ENCODE results near the gene FGD5. TPM values are rescaled to one million over a fixed set of nuclear protein-coding genes. Genes with fewer than 3 reads are reported as not detected.

Gene FGD5
- total RNA-seq, 1 donor: under 0.01 TPM

DNA sequence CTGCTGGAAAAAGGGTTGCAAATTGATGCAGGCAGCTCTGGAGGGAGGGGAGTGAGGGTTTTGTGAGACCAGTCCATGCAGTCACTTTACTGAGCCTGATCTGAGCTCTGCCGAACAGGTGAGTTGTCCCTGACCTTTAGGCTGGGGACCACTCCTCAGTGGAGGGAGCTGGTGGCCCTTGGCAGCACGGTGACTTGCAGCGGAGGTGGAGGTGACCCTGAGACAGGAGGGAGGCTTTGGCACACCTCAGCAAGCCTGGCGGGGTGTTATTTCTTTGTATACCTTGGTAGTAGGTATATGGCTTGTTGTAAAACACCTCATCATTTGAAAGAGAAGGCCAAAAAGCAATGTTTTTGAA, 43.5 kb downstream of the FGD5 start:
- H3K4me3 ChIP-seq (ENCODE audit: low read depth, low read length): no peak overlapping the region
- DNase-seq (ENCODE audit: low read depth): no peak
- TF ChIP-seq, protein P1, sequence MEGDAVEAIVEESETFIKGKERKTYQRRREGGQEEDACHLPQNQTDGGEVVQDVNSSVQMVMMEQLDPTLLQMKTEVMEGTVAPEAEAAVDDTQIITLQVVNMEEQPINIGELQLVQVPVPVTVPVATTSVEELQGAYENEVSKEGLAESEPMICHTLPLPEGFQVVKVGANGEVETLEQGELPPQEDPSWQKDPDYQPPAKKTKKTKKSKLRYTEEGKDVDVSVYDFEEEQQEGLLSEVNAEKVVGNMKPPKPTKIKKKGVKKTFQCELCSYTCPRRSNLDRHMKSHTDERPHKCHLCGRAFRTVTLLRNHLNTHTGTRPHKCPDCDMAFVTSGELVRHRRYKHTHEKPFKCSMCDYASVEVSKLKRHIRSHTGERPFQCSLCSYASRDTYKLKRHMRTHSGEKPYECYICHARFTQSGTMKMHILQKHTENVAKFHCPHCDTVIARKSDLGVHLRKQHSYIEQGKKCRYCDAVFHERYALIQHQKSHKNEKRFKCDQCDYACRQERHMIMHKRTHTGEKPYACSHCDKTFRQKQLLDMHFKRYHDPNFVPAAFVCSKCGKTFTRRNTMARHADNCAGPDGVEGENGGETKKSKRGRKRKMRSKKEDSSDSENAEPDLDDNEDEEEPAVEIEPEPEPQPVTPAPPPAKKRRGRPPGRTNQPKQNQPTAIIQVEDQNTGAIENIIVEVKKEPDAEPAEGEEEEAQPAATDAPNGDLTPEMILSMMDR (IDR thresholded peaks at IDR 0.05; ENCODE audit: insufficient read depth, low read depth, low read length): no peak

DNA sequence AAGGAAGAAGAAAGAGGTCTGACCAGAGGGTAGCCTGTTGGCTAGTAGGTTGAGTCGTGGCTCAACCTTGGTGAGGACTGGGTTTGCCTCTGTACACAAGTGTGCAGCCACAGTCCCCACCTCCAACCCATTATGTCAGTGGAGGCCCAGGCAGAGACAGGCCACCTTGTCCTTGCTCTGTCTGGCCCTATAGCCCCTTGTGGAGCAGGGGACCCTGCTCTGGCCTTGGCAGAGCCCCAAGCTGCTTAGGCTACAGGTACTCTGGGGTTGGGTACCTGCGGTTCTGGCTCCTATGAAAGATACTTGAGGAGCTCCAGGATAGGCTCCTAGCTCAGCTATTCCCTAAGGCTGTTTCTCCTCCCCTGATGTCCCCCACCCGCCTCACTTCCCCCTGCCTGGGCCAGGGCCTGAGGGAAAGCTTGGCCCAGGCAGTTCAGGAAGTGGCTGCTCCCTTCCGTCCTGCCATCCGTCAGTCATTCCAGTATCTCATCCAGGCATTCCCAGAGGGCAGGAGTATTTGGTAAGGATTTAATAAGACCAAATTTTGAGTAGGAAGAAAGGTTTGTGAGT, 44.0 kb downstream of the FGD5 start:
- DNase-seq (ENCODE audit: low read depth): no peak
- TF ChIP-seq, protein P1 (IDR thresholded peaks at IDR 0.05; ENCODE audit: insufficient read depth, low read depth, low read length): no peak

DNA sequence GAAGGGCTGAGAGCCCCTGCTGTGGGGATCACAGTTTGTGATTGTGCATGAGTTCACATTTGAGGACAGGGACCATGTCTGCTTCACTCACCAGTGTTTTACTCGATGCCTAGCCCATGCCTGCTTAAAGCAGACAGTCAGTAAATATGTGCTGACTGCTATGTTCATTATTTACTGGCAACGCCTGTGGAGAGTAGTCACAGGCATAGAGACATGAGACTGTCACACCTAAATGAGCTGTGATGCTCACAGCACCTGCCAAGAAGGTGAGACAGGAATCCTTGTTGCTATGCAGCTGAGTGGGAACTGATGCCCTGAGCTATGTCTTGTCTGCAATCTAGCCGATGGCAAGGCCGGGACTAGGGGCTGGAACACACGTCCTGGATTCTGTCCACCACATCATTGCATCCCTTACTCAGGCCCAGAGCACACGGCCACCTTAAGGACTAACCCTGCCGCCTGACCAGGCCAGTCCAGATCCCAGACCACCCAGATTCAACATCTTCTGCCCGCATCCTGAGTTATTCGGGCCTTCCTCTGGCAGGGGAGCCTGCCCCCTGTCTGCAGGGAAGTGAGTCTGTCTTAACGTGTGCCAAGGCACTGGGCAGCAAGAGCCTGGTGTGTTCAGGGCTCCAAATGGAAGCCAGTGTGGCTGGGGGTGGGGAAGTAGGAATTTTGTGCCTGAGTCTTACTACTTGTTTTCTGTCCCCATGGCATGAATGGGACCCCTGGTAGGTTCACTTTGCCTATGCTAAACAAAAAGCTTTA, 44.8 kb downstream of the FGD5 start:
- DNase-seq (ENCODE audit: low read depth): no peak
- TF ChIP-seq, protein P1 (IDR thresholded peaks at IDR 0.05; ENCODE audit: insufficient read depth, low read depth, low read length): peak; percentile 23
- no peak overlapping the region for H3K4me3 ChIP-seq (ENCODE audit: low read depth, low read length)

More for the DNA sequence above, 44.0 kb downstream of the FGD5 start:
- no peak overlapping the region for H3K4me3 ChIP-seq (ENCODE audit: low read depth, low read length)

DNA sequence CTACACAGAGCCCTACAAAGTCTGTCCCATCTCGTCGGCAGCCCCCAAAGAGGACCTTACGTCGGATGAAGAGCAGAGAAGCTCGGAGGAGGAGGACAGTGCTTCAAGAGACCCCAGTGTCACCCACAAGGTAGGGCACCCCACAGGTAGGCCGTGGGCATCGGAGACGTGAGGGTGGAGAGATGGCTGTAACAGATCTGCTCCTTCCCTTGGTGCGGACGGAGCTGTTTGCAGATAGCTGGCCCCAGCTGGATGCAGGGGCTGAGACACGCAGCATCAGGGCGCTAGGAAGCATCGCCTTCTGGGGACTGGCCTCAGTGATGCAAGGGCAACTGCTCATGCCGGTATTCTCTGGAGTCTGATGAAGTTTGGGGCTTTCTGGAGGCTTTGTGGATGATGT, 45.4 kb downstream of the FGD5 start:
- H3K4me3 ChIP-seq (ENCODE audit: low read depth, low read length): no peak overlapping the region
- no peak for DNase-seq (ENCODE audit: low read depth)
- TF ChIP-seq, protein P1 (IDR thresholded peaks at IDR 0.05; ENCODE audit: insufficient read depth, low read depth, low read length): no peak

DNA sequence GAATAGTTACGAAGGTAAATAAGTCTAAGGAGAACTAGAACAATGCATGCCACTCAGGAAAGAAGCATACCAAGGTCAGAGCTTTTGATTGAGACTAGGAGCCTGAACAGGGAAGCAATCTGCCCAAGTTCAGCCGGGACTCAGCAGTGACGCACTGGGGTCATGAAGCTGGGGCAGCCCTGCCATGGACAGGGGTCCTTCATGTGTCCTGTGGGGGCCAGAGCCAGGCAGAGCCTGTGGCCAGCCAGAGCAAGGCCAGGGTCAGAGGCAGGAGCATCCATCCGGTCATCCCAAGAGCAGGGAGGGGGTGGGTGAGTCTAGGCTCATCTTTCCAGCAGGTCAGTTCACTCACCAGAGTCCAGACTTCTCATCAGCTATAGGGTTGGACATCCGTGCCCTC, 47.9 kb downstream of the FGD5 start:
- TF ChIP-seq, protein P1 (IDR thresholded peaks at IDR 0.05; ENCODE audit: insufficient read depth, low read depth, low read length): no peak
- H3K4me3 ChIP-seq (ENCODE audit: low read depth, low read length): no peak overlapping the region
- no peak for DNase-seq (ENCODE audit: low read depth)

- no peak overlapping the region for H3K4me3 ChIP-seq (ENCODE audit: low read depth, low read length)
- DNase-seq (ENCODE audit: low read depth): no peak
- TF ChIP-seq, protein P1 (IDR thresholded peaks at IDR 0.05; ENCODE audit: insufficient read depth, low read depth, low read length): no peak
Measured at GRCh38 chr3:14867936-14868570, 49.3 kb downstream of the FGD5 start.

All from fibroblast of villous mesenchyme (primary cell).